ENCODE measurements around the gene PHC2. TPM values are rescaled to one million over a fixed set of nuclear protein-coding genes. Genes with fewer than 3 reads are reported as not detected.

Gene PHC2
- total RNA-seq, 2 experiments from 2014 or later: 34.0 to 35.0 TPM

- DNase-seq (ENCODE audit: low spot score): no peak
- H3K36me3 ChIP-seq (ENCODE audit: insufficient read depth, low read length): peaks cover 5% of the 10 kb centered on the region; the same call in 1 of the 2 replicates
- H2AFZ ChIP-seq (ENCODE audit: low read length): no peak overlapping the region
- H3K79me2 ChIP-seq (ENCODE audit: insufficient read depth, low read depth, low read length): no peaks in the 10 kb centered on the region
- H3K9me3 ChIP-seq (ENCODE audit: low read length): no peaks in the 10 kb centered on the region
- no peaks in the 10 kb centered on the region for H3K4me1 ChIP-seq (ENCODE audit: insufficient read depth, low read length, poor library complexity, severe bottlenecking)
- BruUV-seq (replicated peaks): no TSS peak
- H3K9me2 ChIP-seq (ENCODE audit: insufficient read depth, low read length): no peaks in the 10 kb centered on the region
- ChIA-PET CTCF (ENCODE audit: unreplicated experiment) (no interaction called here), POLR2A (no interaction called here)
- H3K27ac ChIP-seq (ENCODE audit: low read depth, low read length, poor library complexity, severe bottlenecking): no peak overlapping the region
- no peak overlapping the region for H3K4me3 ChIP-seq (ENCODE audit: low read depth, low read length, poor library complexity, severe bottlenecking)
- TF ChIP-seq EZH2phosphoT487 (IDR thresholded peaks at IDR 0.05; ENCODE audit: borderline replicate concordance, low read depth, low read length): no peak
- TF ChIP-seq CTCF (conservative IDR thresholded peaks at IDR 0.05; ENCODE audit: low read length): no peak
- intact Hi-C loops (cut with micrococcal nuclease; ENCODE audit: unreplicated experiment): no loop called here
- no peaks in the 10 kb centered on the region for H4K20me1 ChIP-seq (ENCODE audit: insufficient read depth, low read length)
- H3K4me2 ChIP-seq (ENCODE audit: low read length): no peak overlapping the region
Measured at GRCh38 chr1:33281554-33282303, 149.2 kb downstream of the PHC2 start.

GRCh38 chr1:33280091-33280661 lies 150.7 kb downstream of the PHC2 start:
- ChIA-PET CTCF (ENCODE audit: unreplicated experiment) (no interaction called here), POLR2A (no interaction called here)
- no peaks in the 10 kb centered on the region for H3K4me1 ChIP-seq (ENCODE audit: insufficient read depth, low read length, poor library complexity, severe bottlenecking)
- H3K27ac ChIP-seq (ENCODE audit: low read depth, low read length, poor library complexity, severe bottlenecking): no peak overlapping the region
- no peak overlapping the region for H3K4me3 ChIP-seq (ENCODE audit: low read depth, low read length, poor library complexity, severe bottlenecking)
- intact Hi-C loops (cut with micrococcal nuclease; ENCODE audit: unreplicated experiment): no loop called here
- BruUV-seq (replicated peaks): no TSS peak
- no peak for DNase-seq (ENCODE audit: low spot score)
- no peak overlapping the region for H3K4me2 ChIP-seq (ENCODE audit: low read length)
- no peaks in the 10 kb centered on the region for H3K9me3 ChIP-seq (ENCODE audit: low read length)
- H2AFZ ChIP-seq (ENCODE audit: low read length): no peak overlapping the region
- TF ChIP-seq EZH2phosphoT487 (IDR thresholded peaks at IDR 0.05; ENCODE audit: borderline replicate concordance, low read depth, low read length) (no peak), CTCF (conservative IDR thresholded peaks at IDR 0.05; ENCODE audit: low read length) (no peak)
- no peaks in the 10 kb centered on the region for H3K9me2 ChIP-seq (ENCODE audit: insufficient read depth, low read length)
- H3K36me3 ChIP-seq (ENCODE audit: insufficient read depth, low read length): peaks cover 5% of the 10 kb centered on the region; the same call in 1 of the 2 replicates
- H4K20me1 ChIP-seq (ENCODE audit: insufficient read depth, low read length): no peaks in the 10 kb centered on the region
- no peaks in the 10 kb centered on the region for H3K79me2 ChIP-seq (ENCODE audit: insufficient read depth, low read depth, low read length)

GRCh38 chr1:33277488-33278084 lies 153.3 kb downstream of the PHC2 start:
- intact Hi-C loops (cut with micrococcal nuclease; ENCODE audit: unreplicated experiment): loop anchor here (2.0 kb wide), 1 partner anchor 55 kb away; no protein-coding TSS in a partner anchor
- CTCF ChIA-PET (ENCODE audit: unreplicated experiment): no interaction called here
- POLR2A ChIA-PET: no interaction called here
- no TSS peak for BruUV-seq (replicated peaks)
- Histone ChIP-seq H3K27ac (ENCODE audit: low read depth, low read length, poor library complexity, severe bottlenecking) (no peak overlapping the region), H2AFZ (ENCODE audit: low read length) (no peak overlapping the region), H3K4me1 (ENCODE audit: insufficient read depth, low read length, poor library complexity, severe bottlenecking) (no peaks in the 10 kb centered on the region), H3K79me2 (ENCODE audit: insufficient read depth, low read depth, low read length) (no peaks in the 10 kb centered on the region), H3K36me3 (ENCODE audit: insufficient read depth, low read length) (peaks cover 5% of the 10 kb centered on the region; the same call in 1 of the 2 replicates), H3K4me2 (ENCODE audit: low read length) (no peak overlapping the region), H3K9me2 (ENCODE audit: insufficient read depth, low read length) (no peaks in the 10 kb centered on the region), H3K4me3 (ENCODE audit: low read depth, low read length, poor library complexity, severe bottlenecking) (no peak overlapping the region), H4K20me1 (ENCODE audit: insufficient read depth, low read length) (no peaks in the 10 kb centered on the region), H3K9me3 (ENCODE audit: low read length) (no peaks in the 10 kb centered on the region)
- DNase-seq (ENCODE audit: low spot score): no peak
- TF ChIP-seq CTCF (conservative IDR thresholded peaks at IDR 0.05; ENCODE audit: low read length) (no peak), EZH2phosphoT487 (IDR thresholded peaks at IDR 0.05; ENCODE audit: borderline replicate concordance, low read depth, low read length) (no peak)

Data from OCI-LY7 (cell line).